ENCODE results near the gene LRPAP1. TPM values are rescaled to one million over a fixed set of nuclear protein-coding genes. Genes with fewer than 3 reads are reported as not detected.

Gene LRPAP1
- total and polyA plus RNA-seq, 2 donors (not counting 3 experiments of a cell fraction or from before 2014, with no cell fraction given) = 90.1 to 170 TPM

DNA sequence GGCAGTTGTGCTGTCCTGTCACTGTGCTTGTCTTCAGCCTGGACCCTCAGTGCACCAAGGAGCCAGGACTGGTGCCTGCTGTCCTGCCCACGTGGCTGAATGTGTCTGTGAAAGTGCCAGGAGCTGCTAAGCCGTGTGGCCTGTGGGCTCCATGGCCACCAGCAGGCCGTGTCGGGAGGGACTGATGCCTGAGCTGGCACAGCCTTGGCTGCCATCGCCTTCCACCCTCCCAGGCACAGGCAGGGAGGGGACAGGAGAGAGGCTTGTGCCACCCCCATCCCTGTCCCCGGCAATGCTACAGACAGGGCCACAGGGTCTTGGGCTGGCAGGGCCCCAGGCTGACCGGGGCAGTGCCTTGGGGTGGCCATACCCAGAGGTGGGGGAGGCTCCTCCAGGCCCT lies 44.4 kb downstream of the LRPAP1 start:
- ChIA-PET POLR2A (no interaction called here), CTCF (no interaction called here)
- Histone ChIP-seq H2AFZ (ENCODE audit: low read depth, low read length) (no peak overlapping the region), H3K9ac (replicated peaks; ENCODE audit: extremely low read depth, insufficient read depth, low read length) (no peak overlapping the region), H3K4me3 (replicated peaks in 1 of 3; ENCODE audit: insufficient read depth in 1 of 3, low read depth in 1 of 3, low read length in 3 of 3) (no peak overlapping the region), H4K20me1 (replicated peaks; ENCODE audit: control insufficient read depth, extremely low read depth, insufficient read depth, low read length) (no peaks in the 10 kb centered on the region), H3K9me1 (replicated peaks; ENCODE audit: control insufficient read depth, extremely low read depth, insufficient read depth, low read length) (no peaks in the 10 kb centered on the region), H3K4me2 (ENCODE audit: insufficient read depth, low read length) (no peak overlapping the region), H3K79me2 (ENCODE audit: control insufficient read depth, insufficient read depth, low read length) (no peaks in the 10 kb centered on the region), H3K9me3 (replicated peaks; ENCODE audit: control insufficient read depth, insufficient read depth, low read length) (no peaks in the 10 kb centered on the region), H3K27me3 (ENCODE audit: control insufficient read depth in 2 of 2, insufficient read depth in 2 of 2, low read length in 2 of 2) (peaks cover 4 to 21% of the 10 kb centered on the region in 2 experiments), H3K4me1 (ENCODE audit: control insufficient read depth, extremely low read depth, insufficient read depth, low read length) (no peaks in the 10 kb centered on the region), H3K36me3 (ENCODE audit: control insufficient read depth in 2 of 2, extremely low read depth in 1 of 2, insufficient read depth in 2 of 2, low read length in 2 of 2) (no peaks in the 10 kb centered on the region), H3K27ac (ENCODE audit: insufficient read depth, low read depth, low read length) (no peak overlapping the region)
- dilution Hi-C loops (cut with MboI; ENCODE audit: extremely low pct_ligation_motif_present, low sequenced_read_pairs) = no loop called here
- TF ChIP-seq MYC (IDR thresholded peaks at IDR 0.05; ENCODE audit: low read depth, low read length) (no peak), GATA2 (IDR thresholded peaks at IDR 0.05; ENCODE audit: insufficient read depth, insufficient read length, low read depth, low read length) (no peak), POLR2A (IDR thresholded peaks at IDR 0.05; ENCODE audit: low read depth, low read length) (no peak), FOS (IDR thresholded peaks at IDR 0.05; ENCODE audit: borderline replicate concordance, insufficient read depth, low read length) (no peak), EZH2 (IDR thresholded peaks at IDR 0.05; ENCODE audit: borderline replicate concordance, low read depth, low read length, severe bottlenecking) (no peak), POLR2AphosphoS5 (IDR thresholded peaks at IDR 0.05; ENCODE audit: insufficient read depth, low read depth, low read length) (no peak), JUN (IDR thresholded peaks at IDR 0.05; ENCODE audit: borderline replicate concordance, insufficient read depth, insufficient read length, low read depth) (no peak)
- TF ChIP-seq, protein P1, sequence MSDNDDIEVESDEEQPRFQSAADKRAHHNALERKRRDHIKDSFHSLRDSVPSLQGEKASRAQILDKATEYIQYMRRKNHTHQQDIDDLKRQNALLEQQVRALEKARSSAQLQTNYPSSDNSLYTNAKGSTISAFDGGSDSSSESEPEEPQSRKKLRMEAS (IDR thresholded peaks at IDR 0.05; ENCODE audit: insufficient read depth, insufficient read length) = no peak
- TF ChIP-seq, protein P2, sequence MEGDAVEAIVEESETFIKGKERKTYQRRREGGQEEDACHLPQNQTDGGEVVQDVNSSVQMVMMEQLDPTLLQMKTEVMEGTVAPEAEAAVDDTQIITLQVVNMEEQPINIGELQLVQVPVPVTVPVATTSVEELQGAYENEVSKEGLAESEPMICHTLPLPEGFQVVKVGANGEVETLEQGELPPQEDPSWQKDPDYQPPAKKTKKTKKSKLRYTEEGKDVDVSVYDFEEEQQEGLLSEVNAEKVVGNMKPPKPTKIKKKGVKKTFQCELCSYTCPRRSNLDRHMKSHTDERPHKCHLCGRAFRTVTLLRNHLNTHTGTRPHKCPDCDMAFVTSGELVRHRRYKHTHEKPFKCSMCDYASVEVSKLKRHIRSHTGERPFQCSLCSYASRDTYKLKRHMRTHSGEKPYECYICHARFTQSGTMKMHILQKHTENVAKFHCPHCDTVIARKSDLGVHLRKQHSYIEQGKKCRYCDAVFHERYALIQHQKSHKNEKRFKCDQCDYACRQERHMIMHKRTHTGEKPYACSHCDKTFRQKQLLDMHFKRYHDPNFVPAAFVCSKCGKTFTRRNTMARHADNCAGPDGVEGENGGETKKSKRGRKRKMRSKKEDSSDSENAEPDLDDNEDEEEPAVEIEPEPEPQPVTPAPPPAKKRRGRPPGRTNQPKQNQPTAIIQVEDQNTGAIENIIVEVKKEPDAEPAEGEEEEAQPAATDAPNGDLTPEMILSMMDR (IDR thresholded peaks at IDR 0.05; ENCODE audit: extremely low read depth in 1 of 2, insufficient read depth in 1 of 2, low read depth in 1 of 2, low read length in 2 of 2) = no peak
- no TSS peak for BruUV-seq (replicated peaks)
- DNase-seq (ENCODE audit: low read depth, low spot score) (no peak), FAIRE-seq (no peak)
- intact Hi-C loops (cut with micrococcal nuclease) = loop anchor here (10.0 kb wide), 1 partner anchor 457 kb away; no protein-coding TSS in a partner anchor
